ENCODE data around the gene PPP1R14B.
A peak's percentile ranks its signal among the peaks of the same experiment; 100 is the strongest.

PPP1R14B gene

DNA sequence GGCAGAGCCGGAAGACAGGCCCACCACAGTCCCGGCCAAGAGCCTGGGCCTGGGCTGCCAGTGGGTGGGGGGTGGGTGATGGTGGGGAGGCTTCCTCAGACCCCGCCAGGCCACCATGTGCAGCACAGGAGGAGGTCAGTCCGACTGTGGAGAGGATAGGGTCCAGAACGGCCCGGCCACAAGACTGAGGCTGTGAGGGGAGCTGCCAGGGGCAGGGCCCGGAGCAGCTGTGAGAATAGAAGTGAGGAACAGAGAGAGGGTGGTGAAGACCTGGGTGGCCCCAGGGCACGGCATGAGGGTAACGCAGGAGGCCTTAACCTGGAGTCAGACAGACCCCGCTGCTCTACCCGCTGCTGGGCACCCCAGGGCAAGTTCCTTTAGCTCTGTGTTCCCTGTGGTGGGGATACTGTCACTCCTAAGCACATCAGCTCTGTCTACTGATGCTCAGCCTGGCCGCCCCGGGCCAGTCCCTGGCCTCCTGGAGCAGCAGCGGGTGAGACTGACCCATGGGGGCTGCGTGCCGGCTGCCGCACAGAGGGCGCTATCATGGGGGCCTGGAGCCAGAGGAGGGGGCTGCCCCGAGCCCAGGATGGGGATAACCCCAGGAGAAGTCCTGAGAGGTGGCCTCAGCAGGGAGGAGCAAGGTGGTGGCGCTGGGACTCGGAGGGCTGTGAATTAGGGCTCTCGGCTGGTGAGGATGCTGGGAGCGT is 38.5 kb downstream of the PPP1R14B start:
- no peak for DNase-seq

DNA sequence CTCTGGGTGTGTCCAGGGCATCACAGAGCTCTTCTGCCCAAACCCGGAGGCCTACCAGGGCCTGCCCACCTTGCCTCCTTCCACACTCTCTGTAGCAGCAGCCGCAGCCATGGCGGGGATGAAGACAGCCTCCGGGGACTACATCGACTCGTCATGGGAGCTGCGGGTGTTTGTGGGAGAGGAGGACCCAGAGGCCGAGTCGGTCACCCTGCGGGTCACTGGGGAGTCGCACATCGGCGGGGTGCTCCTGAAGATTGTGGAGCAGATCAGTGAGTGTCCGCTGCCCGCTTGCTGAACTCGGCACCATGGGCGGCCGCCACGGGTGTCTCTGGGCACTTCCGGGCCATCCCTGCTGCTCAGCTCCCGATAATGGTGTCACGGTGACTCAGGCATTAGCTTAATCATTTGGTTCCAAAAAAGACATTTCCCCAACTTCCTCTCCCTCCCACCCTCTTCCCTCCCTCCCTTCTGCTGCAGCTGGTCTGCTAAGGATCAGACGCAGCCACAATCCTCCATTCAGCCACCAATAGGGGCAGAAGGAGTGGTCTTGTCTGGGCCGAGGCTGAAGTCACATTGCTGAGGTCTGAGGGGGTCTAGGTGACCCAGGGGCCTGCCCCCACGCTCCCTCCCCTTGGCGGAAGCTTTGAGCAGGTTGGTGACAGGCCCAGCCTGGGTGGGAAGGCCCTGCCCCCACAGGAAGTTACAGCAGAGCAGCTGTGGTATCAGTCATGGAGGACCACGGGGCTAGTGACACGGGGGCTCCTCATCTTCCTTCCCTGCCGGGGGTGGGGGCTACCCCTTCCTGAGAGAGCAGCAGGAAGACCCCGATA is 39.3 kb downstream of the PPP1R14B start:
- peak; percentile 93 to 96 (median 95) for DNase-seq

DNA sequence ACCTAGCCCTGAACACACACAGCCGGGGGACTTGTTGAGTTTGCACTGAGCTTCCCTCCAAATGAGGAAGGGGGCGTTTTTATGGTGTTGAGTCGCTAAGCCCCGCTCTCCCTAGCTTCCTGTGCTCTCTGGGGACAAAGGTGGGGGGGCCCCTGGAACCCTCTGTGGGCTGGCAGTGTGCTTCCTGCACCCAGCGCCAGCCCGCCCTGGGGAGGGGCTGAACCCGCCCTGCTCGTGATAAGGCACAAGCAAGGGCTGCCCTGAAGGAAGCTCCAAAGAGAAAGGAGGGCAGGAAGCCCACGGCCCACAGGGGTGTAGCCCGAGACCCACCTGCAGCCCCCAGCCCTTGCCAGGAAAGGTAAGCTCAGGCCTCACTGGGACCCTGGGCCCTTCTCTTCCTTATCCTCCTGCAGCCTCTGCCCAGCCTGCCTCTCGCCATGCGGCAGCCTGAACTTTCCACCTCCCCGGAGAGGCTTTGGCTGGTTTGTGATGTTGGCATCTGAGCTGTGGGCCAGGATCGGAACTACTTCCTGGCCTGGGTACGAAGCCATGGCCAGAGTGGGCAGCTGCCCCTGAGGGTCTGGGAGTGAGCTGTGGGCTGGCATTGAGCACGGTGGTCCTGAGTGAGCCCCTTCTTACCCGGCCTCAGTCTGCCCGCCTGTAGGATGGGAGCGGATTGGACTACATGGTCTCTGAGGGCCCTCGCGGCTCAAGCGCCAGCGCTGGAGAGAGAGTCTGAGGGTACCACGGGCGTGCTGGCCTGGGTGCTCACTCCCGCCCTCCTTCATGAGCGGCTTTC is 40.1 kb downstream of the PPP1R14B start, which contains the start of gene FERMT3:
Gene FERMT3 (plus strand): TSS at position 265 of the 799 bp plus-strand sequence. CDS start 644 bp downstream, outside the sequence.
- peak; percentile 61 to 79 (median 68) for DNase-seq

DNA sequence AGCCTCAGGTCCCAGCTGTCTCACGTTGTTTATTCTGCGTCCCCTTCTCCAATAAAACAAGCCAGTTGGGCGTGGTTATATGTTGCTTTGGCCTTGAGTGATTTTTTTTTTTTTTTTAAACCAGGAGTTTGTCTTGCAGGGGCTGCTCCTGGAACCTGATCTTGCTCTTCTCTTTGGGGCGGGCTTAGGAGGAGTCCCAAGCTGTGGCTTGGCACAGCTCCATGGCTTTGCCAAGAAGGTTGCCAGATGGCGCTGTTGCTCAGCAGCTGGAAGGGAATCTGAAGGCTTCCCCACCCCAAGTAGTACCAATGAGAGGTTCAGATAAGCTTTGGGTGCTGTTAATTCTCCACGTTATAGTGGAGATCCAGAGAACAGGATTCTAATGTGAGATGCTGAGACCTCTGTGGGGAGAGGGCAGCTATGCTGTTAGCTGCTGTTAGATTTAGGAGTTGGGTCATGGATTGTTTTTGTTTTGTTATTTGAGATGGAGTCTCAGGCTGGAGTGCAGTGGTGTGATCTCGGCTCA is 42.2 kb downstream of the PPP1R14B start:
- DNase-seq, result peak; percentile 93 to 94 (median 93)

DNA sequence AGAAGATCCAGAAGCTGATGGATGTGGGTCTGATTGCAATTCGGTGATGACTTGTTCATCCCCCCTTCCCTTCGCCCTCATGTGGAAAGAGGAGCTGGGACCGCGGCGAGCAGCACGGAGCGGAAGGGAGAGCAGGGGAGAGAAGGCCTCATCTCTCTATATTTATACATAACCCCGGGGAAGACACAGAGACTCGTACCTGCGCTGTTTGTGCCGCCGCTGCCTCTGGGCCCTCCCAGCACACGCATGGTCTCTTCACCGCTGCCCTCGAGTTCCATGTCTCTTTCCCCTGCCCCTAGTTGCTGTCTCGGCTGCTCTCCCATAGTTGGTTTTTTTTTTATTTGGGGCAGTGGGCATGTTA is 42.7 kb downstream of the PPP1R14B start:
- no peak for DNase-seq

DNA sequence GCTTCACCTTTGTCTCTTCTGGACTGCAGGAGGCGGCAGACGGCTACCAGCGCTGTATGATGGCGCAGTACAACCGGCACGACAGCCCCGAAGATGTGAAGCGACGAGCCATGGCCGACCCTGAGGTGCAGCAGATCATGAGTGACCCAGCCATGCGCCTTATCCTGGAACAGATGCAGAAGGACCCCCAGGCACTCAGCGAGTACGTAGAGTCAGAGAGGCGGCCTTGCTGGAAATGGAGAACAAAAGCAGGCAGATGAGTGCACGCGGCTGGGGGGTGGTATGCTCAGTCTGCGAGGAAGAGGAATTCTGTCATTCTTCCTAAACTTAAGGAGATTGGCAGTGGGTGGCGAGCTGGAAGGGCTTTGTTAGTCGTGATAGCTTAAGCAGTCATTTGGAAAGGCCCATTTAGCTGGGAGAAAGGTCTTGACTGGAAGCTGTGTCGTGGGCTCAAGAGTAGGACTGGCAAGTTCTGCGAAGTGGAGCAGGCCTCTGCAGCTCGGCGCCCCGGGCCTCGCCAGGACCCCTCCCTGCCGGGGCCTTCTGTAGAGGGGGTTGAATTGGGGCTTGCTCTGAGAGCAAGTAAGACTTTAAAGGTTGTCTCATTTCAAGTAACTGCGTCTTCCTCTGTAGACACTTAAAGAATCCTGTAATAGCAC is 43.2 kb downstream of the PPP1R14B start:
- no peak for DNase-seq

DNA sequence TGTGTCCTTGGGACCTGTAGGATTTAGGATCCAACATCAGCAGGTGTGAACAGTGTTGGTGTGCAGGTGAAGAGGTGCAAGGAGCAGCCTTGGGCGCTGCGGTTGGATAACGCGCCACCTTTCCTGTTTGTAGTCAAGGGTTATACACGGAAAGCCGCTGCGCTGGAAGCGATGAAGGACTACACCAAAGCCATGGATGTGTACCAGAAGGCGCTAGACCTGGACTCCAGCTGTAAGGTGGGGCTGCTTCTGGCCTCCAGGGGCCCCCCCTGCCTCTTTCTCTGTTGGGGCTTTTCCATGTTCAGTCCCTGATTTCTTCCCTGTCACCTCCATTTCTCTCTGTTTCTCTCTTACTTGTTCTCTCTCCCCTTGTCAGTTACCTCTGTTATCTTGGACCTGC is 43.8 kb downstream of the PPP1R14B start:
- DNase-seq, result no peak

DNA sequence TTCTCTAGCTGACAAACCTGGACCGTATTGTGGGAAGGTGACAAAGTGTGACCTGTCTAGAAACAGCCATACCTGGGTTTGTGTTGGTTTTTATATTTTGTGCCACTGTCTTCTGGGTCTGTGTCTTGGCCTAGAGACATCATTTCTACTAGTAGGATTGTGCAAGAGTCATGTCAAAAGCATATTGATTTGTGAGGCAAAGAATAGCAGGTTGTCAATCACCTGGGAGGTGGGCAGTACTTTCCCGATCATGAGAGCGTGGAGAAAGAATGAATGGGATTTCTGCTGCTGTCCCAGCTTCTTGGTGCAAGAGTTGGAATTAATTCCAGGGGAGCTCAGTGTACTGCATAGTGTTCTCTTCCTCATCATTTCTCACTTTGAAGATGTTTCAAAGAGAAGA is 45.2 kb downstream of the PPP1R14B start:
- DNase-seq, result no peak

DNA sequence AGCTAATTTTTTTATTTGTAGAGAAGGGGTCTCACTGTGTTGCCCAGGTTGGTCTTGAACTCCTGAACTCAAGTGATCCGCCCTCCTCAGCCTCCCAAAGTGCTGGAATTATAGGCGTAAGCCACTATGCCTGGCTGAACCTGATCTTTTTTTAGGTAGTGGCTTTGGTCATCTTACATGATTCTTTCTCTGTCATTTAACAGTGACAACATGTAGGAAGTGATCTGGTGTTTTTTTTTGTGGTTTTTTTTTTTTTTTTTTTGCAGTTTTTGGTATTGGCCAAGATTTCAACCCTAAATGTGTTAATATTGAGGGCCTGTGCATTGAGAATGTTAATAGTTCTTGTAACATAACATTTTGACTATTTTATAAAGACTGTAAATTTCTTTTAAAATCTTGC is 48.2 kb downstream of the PPP1R14B start:
- DNase-seq, result peak in 1 of 3 donors; percentile 63

DNA sequence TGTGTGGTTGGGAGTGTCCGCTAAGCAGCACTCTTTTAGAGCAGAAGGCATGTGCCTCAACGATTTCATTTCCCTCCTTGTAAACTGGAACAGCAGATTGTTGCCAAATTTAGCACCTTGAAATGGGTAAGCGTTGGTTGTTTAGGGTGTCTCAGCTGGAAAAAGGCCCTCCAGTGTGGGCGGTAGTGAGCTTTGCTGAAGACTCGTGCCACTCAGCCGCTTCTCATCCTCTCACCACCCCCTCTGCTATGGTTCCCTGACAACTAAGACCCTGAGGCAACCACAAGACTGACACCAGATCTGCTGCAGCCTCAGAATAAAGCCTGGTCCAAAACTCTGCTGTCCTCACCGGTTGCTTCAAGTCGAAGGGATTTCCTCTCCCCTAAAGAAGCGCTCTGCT is 50.1 kb downstream of the PPP1R14B start:
- peak; percentile 43 to 58 (median 53) for DNase-seq

All from suppressor macrophage treated with lipopolysaccharide for 1 hour (primary cell).